ENCODE measurements around the gene KCNJ12.

- TF ChIP-seq EP300 (IDR thresholded peaks at IDR 0.05; ENCODE audit: borderline replicate concordance), result no peak
- TF ChIP-seq TAF1 (IDR thresholded peaks at IDR 0.05; ENCODE audit: low read depth), result no peak
- no peak for TF ChIP-seq CREB1 (IDR thresholded peaks at IDR 0.05; ENCODE audit: low read depth)
- no peak for TF ChIP-seq MAX (IDR thresholded peaks at IDR 0.05)
- no peak for TF ChIP-seq CEBPB (IDR thresholded peaks at IDR 0.05)
- TF ChIP-seq USF1 (IDR thresholded peaks at IDR 0.05), result no peak
- no peak for TF ChIP-seq FOXM1 (IDR thresholded peaks at IDR 0.05; ENCODE audit: borderline replicate concordance, low read depth)
- no peak for TF ChIP-seq EGR1 (IDR thresholded peaks at IDR 0.05)
- TF ChIP-seq RAD21 (IDR thresholded peaks at IDR 0.05; ENCODE audit: low read depth), result no peak
- no peak for TF ChIP-seq REST (IDR thresholded peaks at IDR 0.05; ENCODE audit: low read depth)
- TF ChIP-seq NFIC (IDR thresholded peaks at IDR 0.05), result no peak
- TF ChIP-seq TEAD4 (IDR thresholded peaks at IDR 0.05), result no peak
- no peak for TF ChIP-seq YY1 (IDR thresholded peaks at IDR 0.05; ENCODE audit: low read depth)
- TF ChIP-seq TCF12 (IDR thresholded peaks at IDR 0.05; ENCODE audit: low read depth), result no peak
Observed at GRCh38 chr17:21388066-21388465, 11.9 kb downstream of the KCNJ12 start.

Measured in Ishikawa (cell line).